Stomach (tissue), 9 donors: ENCODE data around the gene ACTN4. TPM values are rescaled to one million over a fixed set of nuclear protein-coding genes. Genes with fewer than 3 reads are reported as not detected.
A peak's percentile ranks its signal among the peaks of the same experiment; 100 is the strongest.

Experiments used
- DNase-seq, 2 donors: peaks; one replicate each; pipeline versions ENCODE4 v3.0.0 to v3.0.0-alpha.2; 2013 to 2019
- H3K27ac ChIP-seq, 5 donors: fragments of 200-600 bp in 4 of 5; sonication (generic) in 4 of 5; one replicate each; pipeline ENCODE4 v1.5.1; 2013 to 2019; ENCODE audit warnings: mild to moderate bottlenecking in 1 of 5, moderate library complexity in 1 of 5
- H3K27me3 ChIP-seq, 3 donors: fragments of 200-600 bp; sonication (generic); one replicate each; pipeline ENCODE4 v1.5.1; 2017 to 2019; ENCODE audit warnings: mixed run types in 1 of 3
- H3K36me3 ChIP-seq, 4 donors: fragments of 200-600 bp; sonication (generic); 1 replicate in 3 of 4; 2 replicates in 1 of 4; pipeline ENCODE4 v1.5.1; 2016 to 2019
- H3K4me1 ChIP-seq, 4 donors: fragments of 200-600 bp; sonication (generic); one replicate each; pipeline ENCODE4 v1.5.1; 2016 to 2019
- H3K4me3 ChIP-seq, 4 donors: fragments of 200-600 bp; sonication (generic) in 3 of 4; one replicate each; pipeline ENCODE4 v1.5.1; 2016 to 2019; ENCODE audit warnings: mild to moderate bottlenecking in 1 of 4
- H3K9me3 ChIP-seq, 4 donors: fragments of 200-600 bp; sonication (generic); one replicate each; pipeline ENCODE4 v1.5.1; 2016 to 2019
- CTCF ChIP-seq, 7 experiments: fragments of 450-650 bp in 4 of 7; fragments of 200-600 bp in 3 of 7; sonication (generic) in 3 of 7; IDR thresholded peaks; one replicate each; pipeline ENCODE4 v1.5.1; 2016 to 2019; ENCODE audit warnings: antibody characterized with exemption in 7 of 7, control low read depth in 2 of 7, mild to moderate bottlenecking in 1 of 7
- EP300 ChIP-seq: sonication (generic); formaldehyde crosslinking; IDR thresholded peaks from one replicate; pipeline ENCODE4 v1.6.1; 2017; ENCODE audit warnings: antibody characterized with exemption
- POLR2A ChIP-seq, 4 donors: fragments of 450-650 bp; IDR thresholded peaks; one replicate each; pipeline ENCODE4 v1.6.1; 2016; ENCODE audit warnings: antibody characterized with exemption in 4 of 4, control low read depth in 2 of 4, mild to moderate bottlenecking in 1 of 4, moderate library complexity in 1 of 4
- POLR2AphosphoS5 ChIP-seq, 3 donors: sonication (generic); formaldehyde crosslinking; IDR thresholded peaks; one replicate each; pipeline ENCODE4 v1.6.1; 2016; ENCODE audit warnings: antibody characterized with exemption in 3 of 3
- WGBS, 5 donors: extraction: QIAGEN DNeasy Blood & Tissue Kit in 3 of 5; methylation state at CpG; one replicate each; pipeline versions ENCODE4 v1.1.5 to v1.1.7; 2013 to 2018; 5-methylcytosine and 5-hydroxymethylcytosine counted together
- intact Hi-C: fragments of 100-400 bp; cut with DNase I; formaldehyde crosslinking; loops from one replicate; pipeline ENCODE4 v1.15.1; 2023; ENCODE audit warnings: low total_unique reads
- polyA plus RNA-seq, 3 donors: library from polyadenylated mRNA; stranded (reverse); fragments of 200-250 nt; gene quantifications; one replicate each; pipeline ENCODE4 v1.2.3, GENCODE V29; 2013
- total RNA-seq, 5 donors: library from RNA; depleted of rRNA; stranded (reverse); fragments of >200 nt; gene quantifications; one replicate each; pipeline versions ENCODE4 v1.1.0 to v1.2.3, GENCODE V29; 2014 to 2016
- donor health status: healthy with polysubstance abuse.
- donor health status: Bipolar disorder and iron deficiency.
- donor health status: healthy.

ACTN4 gene
- total and polyA plus RNA-seq, 8 donors, result 55.3 to 343 (median 261) TPM

- H3K4me1 ChIP-seq, result peaks cover 94 to 100% (median 97%) of the 10 kb centered on the region in 4 donors
Measured at GRCh38 chr19:38695832-38696728, 48.6 kb downstream of the ACTN4 start.

DNA sequence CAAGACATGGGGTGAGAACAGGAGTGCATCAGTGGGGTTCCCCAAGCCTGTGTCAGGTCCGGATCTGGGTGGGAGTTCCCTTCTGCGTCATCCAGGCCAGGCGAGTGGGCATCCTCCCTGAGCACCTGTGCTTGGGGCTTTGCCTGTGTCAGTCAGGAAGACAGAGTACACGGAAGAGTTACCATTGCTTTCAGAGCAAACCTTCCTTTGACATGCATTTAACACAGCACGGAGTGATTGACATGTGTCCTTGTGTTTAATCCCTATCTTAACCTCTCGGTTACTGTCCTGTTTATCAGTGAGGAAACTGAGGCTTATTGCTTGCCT, 49.2 kb downstream of the ACTN4 start:
- no peaks in the 10 kb centered on the region for H3K27me3 ChIP-seq
- intact Hi-C loops, result no loop called here
- peak overlapping the region in 3 of 5 donors; percentile 92 to 96 (median 93) for H3K27ac ChIP-seq
- 89 to 93% (median 90%) methylated on average over 6 of the region's 6 CpGs for WGBS, 5 donors
- peaks cover 96 to 100% (median 98%) of the 10 kb centered on the region in 4 donors for H3K4me1 ChIP-seq
- H3K4me3 ChIP-seq, result no peak overlapping the region
- no peak for DNase-seq
- peaks cover 9 to 71% (median 41%) of the 10 kb centered on the region in 4 donors for H3K36me3 ChIP-seq
- TF ChIP-seq EP300 (no peak), POLR2A (IDR thresholded peaks at IDR 0.05) (no peak), POLR2AphosphoS5 (IDR thresholded peaks at IDR 0.05) (no peak), CTCF (IDR thresholded peaks at IDR 0.05) (no peak)
- H3K9me3 ChIP-seq, result no peaks in the 10 kb centered on the region

More at GRCh38 chr19:38695832-38696728, 48.6 kb downstream of the ACTN4 start:
- intact Hi-C loops, result no loop called here
- no peak for TF ChIP-seq POLR2AphosphoS5 (IDR thresholded peaks at IDR 0.05)
- TF ChIP-seq EP300, result no peak
- no peak for TF ChIP-seq POLR2A (IDR thresholded peaks at IDR 0.05)
- TF ChIP-seq CTCF (IDR thresholded peaks at IDR 0.05), result no peak
- Histone ChIP-seq H3K27me3 (no peaks in the 10 kb centered on the region), H3K9me3 (no peaks in the 10 kb centered on the region), H3K4me3 (no peak overlapping the region), H3K27ac (peak overlapping the region in 4 of 5 donors; percentile 89 to 96 (median 92)), H3K36me3 (peaks cover 3 to 65% (median 38%) of the 10 kb centered on the region in 4 donors)
- DNase-seq, result no peak
- 83 to 92% (median 89%) methylated on average over 21 to 22 of the region's 22 CpGs for WGBS, 5 donors

DNA sequence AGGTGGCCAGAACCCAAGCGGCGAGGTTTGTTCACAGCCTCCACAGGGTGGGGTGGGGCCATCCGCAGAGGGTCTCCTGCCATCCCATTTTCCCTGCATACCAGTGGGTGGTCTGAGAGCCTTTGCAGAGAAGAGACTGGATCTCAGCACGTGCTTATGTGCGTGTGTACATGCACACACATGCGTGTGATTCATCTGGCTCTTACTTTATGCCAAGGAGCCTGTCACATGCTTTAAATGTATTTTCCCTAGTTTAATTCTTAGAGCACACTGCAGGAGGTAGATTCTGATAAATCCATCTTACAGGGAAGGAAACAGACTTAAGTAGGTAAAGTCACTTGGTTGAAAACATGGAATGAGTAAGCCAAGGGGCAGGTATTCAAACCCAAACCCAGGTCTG, 49.7 kb downstream of the ACTN4 start:
- DNase-seq, result no peak
- Histone ChIP-seq H3K4me1 (peaks cover 96 to 100% (median 98%) of the 10 kb centered on the region in 4 donors), H3K27ac (peak overlapping the region in 4 of 5 donors; percentile 82 to 96 (median 92)), H3K9me3 (no peaks in the 10 kb centered on the region), H3K4me3 (no peak overlapping the region), H3K27me3 (no peaks in the 10 kb centered on the region), H3K36me3 (peaks cover 14 to 73% (median 42%) of the 10 kb centered on the region in 4 donors)
- WGBS, 5 donors, result 88 to 95% (median 93%) methylated on average over 3 to 6 of the region's 6 CpGs
- intact Hi-C loops, result no loop called here
- no peak for TF ChIP-seq CTCF (IDR thresholded peaks at IDR 0.05)
- no peak for TF ChIP-seq EP300
- no peak for TF ChIP-seq POLR2AphosphoS5 (IDR thresholded peaks at IDR 0.05)
- TF ChIP-seq POLR2A (IDR thresholded peaks at IDR 0.05), result no peak

- peaks cover 93 to 100% (median 98%) of the 10 kb centered on the region in 4 donors for H3K4me1 ChIP-seq
- TF ChIP-seq POLR2A (IDR thresholded peaks at IDR 0.05) (no peak), EP300 (no peak), POLR2AphosphoS5 (IDR thresholded peaks at IDR 0.05) (no peak), CTCF (IDR thresholded peaks at IDR 0.05) (no peak)
- WGBS, 5 donors, result 66 to 72% (median 69%) methylated on average over 6 to 11 of the region's 11 CpGs
- peaks cover 19 to 73% (median 44%) of the 10 kb centered on the region in 4 donors for H3K36me3 ChIP-seq
- H3K9me3 ChIP-seq, result no peaks in the 10 kb centered on the region
- peak overlapping the region in 4 of 5 donors; percentile 36 to 96 (median 88) for H3K27ac ChIP-seq
- H3K27me3 ChIP-seq, result no peaks in the 10 kb centered on the region
- intact Hi-C loops, result no loop called here
- no peak overlapping the region for H3K4me3 ChIP-seq
- DNase-seq, result no peak
Measured at GRCh38 chr19:38697641-38698071, 50.2 kb downstream of the ACTN4 start.
